GM18861 (cell line): ENCODE results near the gene MFN1.

Experiments
- ATAC-seq: cut with Tn5 transposase; IDR thresholded peaks from one replicate; pipeline ENCODE4 v1.9.1; 2021; ENCODE audit not compliant: unreplicated experiment

The MFN1 gene

DNA sequence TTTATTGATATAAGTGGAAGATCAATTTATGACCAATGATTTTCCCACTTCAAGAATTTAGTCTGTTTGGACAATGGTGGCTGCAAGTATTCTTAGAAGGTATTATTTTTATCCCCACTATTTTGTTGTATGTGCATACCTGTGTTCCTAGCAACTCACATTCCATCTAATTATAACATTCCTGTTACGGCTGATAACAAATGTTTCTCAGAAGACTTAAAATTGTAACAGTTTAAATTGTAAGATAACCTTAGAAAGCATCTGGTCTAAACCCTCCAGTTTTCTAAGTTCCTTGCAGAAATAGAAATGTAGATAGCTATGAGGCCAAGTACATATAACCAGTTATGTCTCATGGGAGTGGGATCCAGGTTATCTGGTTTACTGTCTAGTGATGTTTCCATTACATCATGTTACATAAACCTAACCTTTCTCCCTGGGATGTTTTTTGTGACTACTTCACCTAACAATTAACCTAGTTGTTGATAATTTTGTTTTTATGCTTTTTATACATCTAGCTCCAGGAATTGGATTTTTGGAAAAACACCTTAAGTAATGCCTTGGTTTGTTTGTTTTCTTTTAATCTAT is 11.1 kb upstream of the MFN1 start:
- no peak for ATAC-seq

DNA sequence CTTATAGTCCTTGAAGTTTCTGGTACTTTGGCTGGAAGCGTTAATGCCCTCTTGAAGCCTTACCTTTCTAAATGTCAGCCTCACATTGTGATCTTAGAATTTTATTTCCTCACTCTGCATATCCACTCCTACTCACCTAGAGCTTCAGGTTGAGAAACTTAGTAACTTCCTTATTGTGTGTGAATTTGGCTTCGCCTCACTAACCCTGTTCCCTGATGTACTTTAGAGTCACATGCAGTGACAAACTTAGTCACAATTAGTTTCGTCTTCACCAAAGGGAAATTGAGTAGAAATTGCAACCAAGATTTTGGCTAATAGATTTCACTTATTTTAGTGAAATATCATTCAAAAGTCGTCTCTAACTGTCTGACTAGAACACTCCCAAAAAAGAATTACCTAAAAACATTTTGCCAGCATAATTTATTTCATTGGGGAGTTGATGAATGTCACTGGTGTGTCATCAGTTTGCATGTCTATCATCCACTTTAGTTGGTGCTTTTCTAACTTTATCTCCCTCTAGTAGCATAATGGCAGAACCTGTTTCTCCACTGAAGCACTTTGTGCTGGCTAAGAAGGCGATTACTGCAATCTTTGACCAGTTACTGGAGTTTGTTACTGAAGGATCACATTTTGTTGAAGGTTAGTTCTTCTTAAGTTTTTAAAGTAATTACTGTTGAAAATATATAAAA is 960 bp downstream of the MFN1 start:
- peak; percentile 75 for ATAC-seq

DNA sequence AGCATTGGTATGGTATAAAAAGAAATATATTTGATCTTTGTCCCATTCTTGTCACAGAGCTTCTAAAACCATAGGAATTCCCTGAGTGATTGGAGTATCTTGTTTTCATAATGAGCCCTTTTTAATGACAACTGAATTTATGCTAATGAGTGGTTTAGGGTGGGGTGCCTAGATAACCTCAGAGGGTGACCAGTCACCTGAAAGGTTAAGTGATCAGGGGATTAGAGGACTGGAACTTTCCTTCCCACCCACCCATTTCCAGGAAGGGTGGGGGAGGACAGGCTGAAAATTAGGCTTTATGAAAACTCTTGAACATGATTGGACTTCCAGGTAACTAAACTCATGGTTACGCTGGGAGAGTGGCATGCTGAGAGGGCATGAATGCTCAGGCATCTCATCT is 8.5 kb downstream of the MFN1 start:
- no peak for ATAC-seq

DNA sequence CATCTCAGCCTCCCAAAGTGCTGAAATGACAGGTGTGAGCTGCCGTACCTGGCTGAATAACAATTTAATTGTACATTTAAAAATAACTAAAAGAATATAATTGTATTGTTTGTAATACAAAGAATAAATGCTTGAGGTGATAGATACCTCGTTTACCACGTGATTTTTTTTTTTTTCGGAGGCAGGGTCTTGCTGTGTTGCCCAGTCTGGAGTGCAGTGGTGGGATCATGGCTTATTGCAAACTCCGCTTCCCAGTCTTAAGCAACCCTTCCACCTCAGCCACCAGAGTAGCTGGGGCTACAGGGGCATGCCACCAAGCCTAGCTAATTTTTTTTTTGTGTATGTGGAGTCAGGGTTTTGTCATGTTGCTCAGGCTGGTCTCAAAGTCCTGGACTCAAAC is 15.8 kb downstream of the MFN1 start:
- ATAC-seq = no peak

DNA sequence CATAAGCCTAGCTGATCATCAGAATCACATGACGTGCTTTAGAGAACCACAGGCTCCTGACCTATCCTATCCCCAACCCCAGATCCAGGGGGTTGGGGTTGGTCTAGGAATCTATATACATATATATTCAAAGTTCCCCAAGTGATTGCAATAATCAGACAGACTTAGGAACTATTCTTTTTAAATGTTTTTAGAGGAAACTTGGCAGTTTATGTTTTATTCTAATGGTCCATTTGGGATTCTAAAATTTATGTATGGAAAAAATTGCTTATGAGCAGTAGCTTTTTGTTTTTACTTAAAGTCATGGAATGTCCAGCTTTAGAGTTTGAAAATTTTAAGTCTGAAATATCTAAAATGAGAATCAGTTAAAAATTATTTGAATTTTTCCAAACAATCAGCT is 22.1 kb downstream of the MFN1 start:
- ATAC-seq = no peak

DNA sequence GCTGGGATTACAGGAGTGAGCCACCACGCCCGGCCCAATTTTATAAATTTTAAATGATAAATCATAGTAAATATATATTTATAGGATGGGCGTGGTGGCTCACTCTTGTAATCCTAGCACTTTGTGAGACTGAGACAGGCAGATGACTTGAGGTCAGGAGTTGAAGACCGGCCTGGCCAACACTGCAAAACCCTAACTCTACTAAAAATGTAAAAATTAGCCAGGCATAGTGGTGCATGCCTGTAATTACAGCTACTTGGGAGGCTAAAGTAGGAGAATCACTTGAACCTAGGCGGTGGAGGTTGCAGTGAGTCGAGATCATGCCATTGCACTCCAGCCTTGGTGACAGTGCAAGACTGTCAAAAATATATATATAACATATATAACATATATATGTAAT is 26.4 kb downstream of the MFN1 start:
- no peak for ATAC-seq

DNA sequence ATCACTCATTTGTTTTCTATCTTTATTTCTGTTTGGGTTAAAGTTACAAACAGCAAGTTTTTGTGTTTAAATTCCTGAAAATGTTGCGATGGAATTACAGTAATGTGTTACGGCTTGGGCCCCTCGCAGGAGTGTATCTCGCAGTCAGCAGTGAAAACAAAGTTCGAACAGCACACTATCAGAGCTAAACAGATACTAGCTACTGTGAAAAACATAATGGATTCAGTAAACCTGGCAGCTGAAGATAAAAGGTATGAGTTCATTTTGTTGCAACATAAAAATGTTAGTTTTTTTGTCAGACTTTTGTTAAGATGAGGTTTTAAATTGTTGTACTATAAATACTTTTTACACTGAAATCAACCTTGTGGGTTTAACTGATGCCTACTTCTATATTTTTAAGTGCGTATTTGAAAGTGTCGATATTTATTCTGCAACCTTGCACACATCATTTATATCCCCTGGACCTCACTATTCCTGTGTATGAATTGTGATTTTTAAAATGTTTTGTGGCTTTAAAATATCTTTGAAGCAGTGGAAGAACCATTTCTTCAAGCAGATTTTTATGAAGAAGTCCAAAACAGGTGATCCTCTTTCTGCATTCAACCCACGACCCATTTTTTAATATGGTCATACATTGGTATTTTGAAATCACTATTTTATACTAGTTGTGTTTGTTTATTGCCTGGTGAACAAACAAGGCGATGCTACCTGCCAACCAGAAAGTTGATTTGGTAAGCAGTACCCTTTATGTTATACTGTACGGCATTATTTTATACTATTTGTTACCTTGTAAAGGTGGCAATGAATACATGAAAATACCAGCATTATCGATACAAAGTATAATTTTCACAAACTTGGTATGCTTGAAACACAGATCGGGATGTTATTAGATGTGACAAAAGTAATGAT is 27.8 kb downstream of the MFN1 start:
- ATAC-seq = no peak

DNA sequence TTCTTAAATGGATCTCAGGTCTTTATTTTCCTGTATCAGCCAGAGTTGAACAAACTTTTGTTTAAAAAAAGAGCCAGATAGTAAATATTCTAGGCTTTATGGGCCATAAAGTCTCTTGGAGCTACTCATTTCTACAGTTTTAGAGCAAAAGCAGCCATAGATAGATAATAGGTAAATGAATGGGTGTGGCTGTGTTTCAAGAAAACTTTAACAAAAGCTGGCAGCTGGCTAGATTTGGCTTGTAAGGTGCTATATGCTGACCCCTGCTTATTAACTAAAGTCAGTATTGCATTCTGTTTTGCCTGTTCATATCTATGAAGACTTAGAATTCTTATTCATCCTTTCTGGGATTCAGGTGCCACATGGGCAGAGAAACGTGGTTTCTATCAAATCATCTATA is 29.0 kb downstream of the MFN1 start:
- no peak for ATAC-seq

DNA sequence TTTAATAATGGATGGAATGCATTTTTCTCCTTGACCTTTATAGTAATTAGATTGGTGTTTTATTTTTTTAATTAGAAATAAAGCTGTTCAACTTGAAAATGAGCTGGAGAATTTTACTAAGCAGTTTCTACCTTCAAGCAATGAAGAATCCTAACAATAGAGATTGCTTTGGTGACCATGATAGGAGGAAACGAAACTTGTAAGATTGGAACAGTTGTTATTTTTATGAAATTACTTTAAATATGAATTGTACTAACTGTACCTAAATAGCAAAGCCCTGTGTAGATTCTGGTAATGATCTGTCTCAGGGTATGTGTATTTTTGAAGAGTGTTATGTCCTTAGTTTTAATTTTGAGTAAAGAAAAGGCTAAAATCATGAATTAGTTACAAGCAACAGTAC is 44.4 kb downstream of the MFN1 start:
- no peak for ATAC-seq

DNA sequence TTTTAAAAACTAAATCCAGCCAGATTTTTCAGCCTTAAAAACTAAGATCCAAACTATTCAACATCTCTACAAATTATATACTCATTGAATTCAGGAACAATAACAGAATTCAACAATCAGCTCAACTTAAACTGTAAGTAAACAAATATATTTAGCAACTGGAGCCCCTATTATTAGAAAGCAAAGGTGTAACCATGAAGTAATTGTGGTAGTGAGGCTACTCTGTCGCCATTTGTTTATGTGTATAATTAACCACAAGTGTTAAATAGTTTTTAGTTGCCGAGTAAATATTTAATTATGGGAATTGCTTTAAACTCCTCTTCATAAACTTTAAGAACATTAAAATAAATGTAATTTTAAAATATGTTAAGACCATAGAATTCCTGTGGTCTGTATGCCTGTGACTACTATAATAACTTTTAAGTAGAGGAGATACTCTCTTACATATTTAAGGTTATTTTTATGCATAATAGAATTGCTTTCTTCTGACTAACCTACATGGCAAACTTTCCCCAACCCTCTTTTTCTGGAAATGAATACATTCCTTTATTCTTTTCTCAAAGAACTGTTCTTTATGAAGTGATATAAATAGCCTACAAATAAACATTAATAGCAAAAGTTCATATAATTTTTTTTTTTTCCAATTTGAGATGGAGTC is 51.2 kb downstream of the MFN1 start:
- ATAC-seq = no peak

DNA sequence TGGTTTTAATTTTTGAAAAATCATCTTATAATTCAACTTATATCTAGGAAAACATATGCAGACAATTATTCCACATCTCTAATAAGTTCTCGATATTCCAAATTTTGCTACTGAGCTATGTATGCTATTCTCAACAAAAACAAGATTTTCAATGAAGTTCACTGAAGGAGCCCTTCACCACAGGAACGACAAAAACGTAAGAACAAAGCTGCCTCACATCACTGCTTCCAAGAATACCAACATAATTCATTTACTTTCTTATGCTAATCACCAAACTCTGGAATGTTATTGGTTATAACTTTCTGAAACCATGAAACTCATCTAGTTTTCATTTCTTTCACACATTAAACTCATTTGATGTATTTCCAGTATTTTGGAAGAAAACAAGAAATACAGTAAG is 54.1 kb downstream of the MFN1 start:
- ATAC-seq = no peak

DNA sequence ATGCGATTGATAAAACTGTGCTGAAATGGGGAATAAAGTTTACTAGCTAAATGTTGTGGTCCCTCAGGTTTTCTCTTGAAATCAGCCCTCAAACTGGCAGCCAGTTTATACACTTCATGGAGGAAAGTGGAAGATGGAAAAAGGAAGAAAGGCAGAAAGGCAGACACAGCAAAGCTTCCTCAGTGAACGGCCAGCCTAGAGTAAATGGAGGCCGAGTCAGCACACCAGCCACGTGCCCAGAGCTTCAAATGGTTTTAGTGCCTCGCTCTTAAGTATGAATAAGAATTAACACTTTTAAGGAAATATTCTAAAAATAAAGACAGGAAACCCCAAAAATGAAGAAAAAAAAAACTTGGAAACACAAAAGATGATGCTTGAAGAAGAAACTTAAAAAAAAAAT is 55.5 kb downstream of the MFN1 start:
- no peak for ATAC-seq

DNA sequence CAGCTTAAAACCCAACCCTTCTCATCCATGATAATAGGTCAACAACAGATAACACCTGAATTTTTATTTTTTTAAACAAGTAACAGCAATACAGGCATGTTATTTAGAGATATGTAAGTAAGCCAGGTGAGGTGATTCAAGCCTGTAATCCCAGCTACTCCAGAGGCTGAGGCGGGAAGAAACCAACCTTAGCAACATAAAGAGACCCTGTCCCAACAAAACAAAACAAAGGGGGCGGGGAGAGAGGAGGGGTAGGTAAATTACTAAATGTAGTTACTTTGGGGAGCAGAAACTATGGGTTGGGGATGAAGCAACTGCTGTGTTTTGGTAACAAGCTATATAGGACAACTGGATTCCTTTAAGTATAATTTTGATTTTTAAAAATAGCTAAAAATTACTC is 56.8 kb downstream of the MFN1 start:
- no peak for ATAC-seq

DNA sequence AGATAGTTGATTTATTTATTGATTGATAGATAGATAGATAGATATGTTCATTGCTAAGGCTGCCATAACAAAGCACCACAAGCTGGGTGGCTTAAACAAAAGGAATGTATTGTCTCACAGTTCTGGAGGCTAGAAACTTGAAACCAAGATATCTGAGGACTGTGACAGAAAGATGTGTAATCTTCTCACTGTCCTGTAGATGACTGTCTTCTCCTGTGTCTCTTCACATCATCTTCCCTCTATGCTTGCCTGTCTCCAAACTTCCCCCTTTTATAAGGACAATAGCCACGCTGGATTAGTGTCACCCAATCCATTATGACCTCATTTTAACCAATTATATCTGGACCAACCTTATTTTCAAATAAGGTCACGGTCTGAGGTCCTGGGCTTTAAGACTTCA is 62.8 kb downstream of the MFN1 start:
- no peak for ATAC-seq

DNA sequence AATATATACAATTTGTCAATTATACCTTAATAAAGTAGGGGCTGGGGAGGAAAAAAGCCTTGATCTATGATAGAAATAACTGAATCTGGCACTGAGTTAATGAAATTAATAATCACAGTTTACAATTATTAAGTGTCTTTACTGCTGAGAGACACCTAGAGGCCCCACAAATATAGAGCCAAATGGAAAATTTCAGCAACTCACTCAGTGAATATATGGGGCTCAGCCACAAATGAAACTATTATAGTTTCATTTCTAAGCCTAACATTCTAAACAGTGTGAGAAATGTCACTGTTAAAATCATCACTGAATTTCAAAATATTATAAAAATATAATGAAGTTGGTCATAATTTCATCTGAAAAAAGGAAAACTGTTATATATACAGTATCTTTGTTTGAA is 63.5 kb downstream of the MFN1 start:
- ATAC-seq = no peak

DNA sequence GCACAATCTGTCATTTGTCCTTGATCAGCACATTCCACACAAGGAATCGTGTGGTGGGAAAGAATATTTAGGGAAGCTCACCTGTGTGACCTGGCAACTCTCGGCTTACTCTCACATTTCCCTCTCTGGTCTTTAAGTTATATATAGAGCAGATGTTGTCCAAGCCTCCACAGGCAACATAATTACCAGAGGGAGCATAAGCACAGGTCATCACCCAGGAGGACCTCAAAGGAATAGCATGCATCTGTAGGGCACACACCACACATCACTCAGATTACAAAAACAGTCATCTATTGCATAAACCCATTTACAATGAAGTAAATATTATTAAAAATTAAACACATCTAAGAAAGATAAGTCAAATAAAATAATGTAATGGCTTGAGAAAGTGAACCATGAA is 67.3 kb downstream of the MFN1 start:
- no peak for ATAC-seq

DNA sequence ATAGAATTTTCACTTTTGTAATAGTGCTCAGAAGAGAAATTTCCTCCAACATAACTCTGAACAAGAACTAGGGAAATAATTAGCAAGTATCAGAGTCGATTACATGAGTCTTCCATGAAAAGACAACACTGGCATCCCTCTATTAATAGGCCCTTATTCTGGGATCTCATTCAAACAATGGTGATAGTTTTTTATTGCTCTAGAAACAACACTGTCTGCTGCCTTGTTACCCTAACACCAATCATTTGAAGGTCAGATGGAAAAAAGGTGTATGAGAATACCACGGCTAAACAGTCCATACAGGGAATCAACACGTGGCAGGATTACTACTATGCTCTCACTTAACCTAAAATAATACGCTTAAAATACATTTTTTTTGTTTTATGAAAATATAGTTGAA is 67.9 kb downstream of the MFN1 start:
- no peak for ATAC-seq

DNA sequence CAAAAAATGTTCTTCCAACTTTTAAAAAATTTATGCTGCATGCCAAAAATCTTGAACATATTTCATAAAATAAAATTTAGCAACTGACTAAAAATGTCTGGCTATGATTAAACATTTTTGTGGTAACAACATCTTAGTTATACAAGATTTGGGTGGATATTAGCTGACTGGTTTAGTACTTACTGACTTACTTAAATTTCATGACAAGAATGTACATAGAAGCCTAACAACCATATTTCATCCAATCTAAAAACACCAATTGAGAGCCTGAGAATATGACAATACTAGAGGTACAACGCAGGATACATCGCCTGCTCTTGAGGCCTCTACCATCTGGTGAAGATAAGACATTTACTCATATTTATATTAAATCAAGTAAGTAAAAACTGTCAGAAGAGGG is 69.2 kb downstream of the MFN1 start:
- no peak for ATAC-seq

DNA sequence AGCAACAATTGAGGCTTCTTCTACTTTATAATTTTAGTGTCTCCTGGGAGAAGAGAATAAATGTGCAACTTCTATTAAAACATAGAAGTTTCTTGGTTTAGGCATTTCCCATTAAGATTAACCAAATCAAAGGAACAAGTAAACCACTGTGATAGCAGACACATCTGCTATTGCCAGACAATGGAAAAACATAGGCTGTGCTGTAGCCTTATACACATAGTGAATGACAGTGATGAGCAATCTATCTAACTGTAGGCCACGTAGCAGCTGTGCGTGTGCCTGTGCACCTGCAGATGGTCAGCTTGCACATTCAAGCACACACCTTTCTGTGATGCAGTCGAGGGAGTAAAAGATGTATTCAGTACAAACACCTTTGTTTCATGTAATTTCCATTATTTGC is 71.1 kb downstream of the MFN1 start:
- no peak for ATAC-seq

DNA sequence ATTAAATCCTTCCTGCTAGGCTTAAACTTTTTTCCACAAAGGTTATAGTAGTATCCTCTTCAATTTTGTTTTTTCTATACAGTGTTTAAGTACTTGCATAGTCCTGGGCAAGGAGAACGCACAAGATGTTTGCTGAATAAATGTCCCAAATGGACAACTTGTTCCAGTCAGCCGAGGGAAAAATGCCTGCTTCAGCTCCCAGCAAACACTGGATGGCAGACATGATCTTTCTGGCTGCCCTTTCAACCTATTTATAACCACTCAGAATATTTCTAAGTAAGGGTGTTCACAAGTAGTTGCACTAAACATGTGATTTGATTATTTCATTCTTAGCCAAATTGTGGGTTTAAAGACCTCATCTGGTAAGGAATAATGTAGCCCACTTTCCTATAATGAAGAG is 74.0 kb downstream of the MFN1 start:
- no peak for ATAC-seq

DNA sequence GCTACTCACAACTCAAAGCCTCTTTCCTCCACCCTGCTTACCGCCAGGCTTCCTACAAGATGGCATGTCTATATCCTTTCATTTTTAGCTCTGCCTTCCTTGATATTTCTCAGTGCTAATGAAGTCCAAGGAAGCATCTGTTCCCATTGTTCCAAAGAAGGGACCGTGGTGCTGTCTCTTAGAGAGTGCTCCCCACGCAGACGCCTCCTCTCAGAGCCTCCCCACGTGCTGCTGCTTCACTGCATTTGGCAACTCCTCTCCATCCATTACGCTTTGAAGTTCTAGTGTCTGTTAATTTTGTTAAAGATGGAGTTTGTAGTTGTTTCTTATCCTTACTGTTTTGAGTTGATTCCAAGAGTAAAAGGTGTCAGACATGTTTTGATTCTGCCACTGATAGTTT is 77.6 kb downstream of the MFN1 start:
- ATAC-seq = no peak
